H1 (cell line): Measurements from ENCODE around the gene CACNA1C. TPM values are rescaled to one million over a fixed set of nuclear protein-coding genes. Genes with fewer than 3 reads are reported as not detected.

Experiments used
- CTCF ChIA-PET: fragments of 300-600 bp; sonication (Branson Sonifier 250); formaldehyde crosslinking; loops from one replicate; lab custom pipeline; 2021; ENCODE audit not compliant: partially characterized antibody; lab: Charles Lee
- POLR2A ChIA-PET: fragments of 300-600 bp; sonication (Branson Sonifier 250); formaldehyde crosslinking; loops from one replicate; lab custom pipeline; 2021; ENCODE audit warnings: inconsistent platforms; ENCODE audit not compliant: partially characterized antibody; lab: Charles Lee
- DNase-seq, 2 experiments: peaks; one replicate each; pipeline versions ENCODE4 v3.0.0 to v3.0.0-alpha.2; 2010 to 2022; ENCODE audit warnings: low spot score in 2 of 2, low read depth in 1 of 2, mixed read lengths in 1 of 2
- FAIRE-seq: peaks from 2 replicates; lab custom pipeline; 2011; peaks lifted over from hg19 to GRCh38; lab: Jason Lieb, UNC
- H2AFZ ChIP-seq: 2 replicates; pipeline ENCODE4 v1.8.1; 2012; ENCODE audit warnings: low read length, inconsistent platforms
- H2AK5ac ChIP-seq: 2 replicates; pipeline ENCODE4 v1.6.1; 2013; ENCODE audit warnings: low read depth, low read length
- H2BK120ac ChIP-seq: replicated peaks from 2 replicates; pipeline ENCODE3; 2013; ENCODE audit warnings: low read depth, low read length, inconsistent platforms
- H2BK12ac ChIP-seq: 2 replicates; pipeline ENCODE4 v1.6.1; 2013; ENCODE audit warnings: low read depth, low read length
- H2BK15ac ChIP-seq: 2 replicates; pipeline ENCODE4 v1.6.1; 2013; ENCODE audit warnings: low read length
- H2BK20ac ChIP-seq: 2 replicates; pipeline ENCODE4 v1.6.1; 2013; ENCODE audit warnings: low read length
- H2BK5ac ChIP-seq: 2 replicates; pipeline ENCODE4 v1.6.1; 2013; ENCODE audit warnings: low read depth, low read length
- H3K14ac ChIP-seq: 2 replicates; pipeline ENCODE4 v1.6.1; 2013; ENCODE audit warnings: inconsistent platforms; ENCODE audit not compliant: insufficient read length
- H3K18ac ChIP-seq: 2 replicates; pipeline ENCODE4 v1.6.1; 2013; ENCODE audit warnings: low read length; ENCODE audit errors: extremely low read depth
- H3K23ac ChIP-seq: 2 replicates; pipeline ENCODE4 v1.6.1; 2013; ENCODE audit warnings: inconsistent platforms; ENCODE audit not compliant: insufficient read length
- H3K23me2 ChIP-seq: 2 replicates; pipeline ENCODE4 v1.6.1; 2013; ENCODE audit warnings: low read depth, low read length
- H3K27ac ChIP-seq: 2 replicates; pipeline ENCODE4 v1.6.1; 2011; ENCODE audit warnings: low read depth, low read length, inconsistent platforms
- H3K27me3 ChIP-seq, 4 experiments: replicated peaks in 1 of 4; 1 replicate in 1 of 4; 2 replicates in 3 of 4; pipeline versions ENCODE4 v1.6.1 to v1.8.1; 2011 to 2013; ENCODE audit warnings: low read length in 3 of 4, mild to moderate bottlenecking in 3 of 4, inconsistent platforms in 2 of 4, mixed read lengths in 2 of 4, moderate library complexity in 1 of 4; ENCODE audit not compliant: control insufficient read depth in 3 of 4, insufficient read depth in 3 of 4; ENCODE audit errors: extremely low read depth in 1 of 4
- H3K36me3 ChIP-seq, 4 experiments: 2 replicates each; pipeline versions ENCODE4 v1.6.1 to v1.8.1; 2011 to 2013; ENCODE audit warnings: mild to moderate bottlenecking in 4 of 4, low read length in 3 of 4, moderate library complexity in 2 of 4, control low read depth in 1 of 4, inconsistent platforms in 1 of 4; ENCODE audit not compliant: insufficient read depth in 4 of 4, control insufficient read depth in 2 of 4
- H3K4ac ChIP-seq: replicated peaks from 2 replicates; pipeline ENCODE3; 2013; ENCODE audit warnings: low read length, low read depth, mixed read lengths, inconsistent platforms; ENCODE audit not compliant: insufficient read length
- H3K4me1 ChIP-seq, 4 experiments: replicated peaks in 1 of 4; 1 replicate in 1 of 4; 2 replicates in 3 of 4; pipeline versions ENCODE4 v1.6.1 to v1.8.1; 2011 to 2013; ENCODE audit warnings: low read length in 3 of 4, inconsistent platforms in 2 of 4, mixed read lengths in 1 of 4; ENCODE audit not compliant: insufficient read depth in 4 of 4, control insufficient read depth in 3 of 4
- H3K4me2 ChIP-seq, 2 experiments: 2 replicates each; pipeline versions ENCODE4 v1.6.1 to v1.8.1; 2011 to 2013; ENCODE audit warnings: low read depth in 2 of 2, low read length in 2 of 2, control low read depth in 1 of 2, inconsistent platforms in 1 of 2, mild to moderate bottlenecking in 1 of 2; ENCODE audit not compliant: insufficient read depth in 1 of 2
- H3K4me3 ChIP-seq, 4 experiments: fragments of 200-600, 300-600 bp in 1 of 4; sonication (generic), shearing (Covaris generic), sonication (Bioruptor Twin) in 1 of 4; 2 replicates each; pipeline versions ENCODE4 v1.5.1 to v1.8.1; 2011 to 2016; ENCODE audit warnings: low read length in 4 of 4, low read depth in 3 of 4, control low read depth in 2 of 4, inconsistent platforms in 2 of 4, mild to moderate bottlenecking in 2 of 4, mixed read lengths in 1 of 4, moderate library complexity in 1 of 4; ENCODE audit not compliant: insufficient read depth in 2 of 4; ENCODE audit errors: extremely low read depth in 1 of 4
- H3K56ac ChIP-seq: replicated peaks from 2 replicates; pipeline ENCODE3; 2013; ENCODE audit warnings: low read depth, mild to moderate bottlenecking, mixed read lengths, low read length, inconsistent platforms; ENCODE audit not compliant: insufficient read length
- H3K79me1 ChIP-seq: 2 replicates; pipeline ENCODE4 v1.6.1; 2013; ENCODE audit warnings: low read depth, low read length, control low read depth
- H3K79me2 ChIP-seq, 2 experiments: 2 replicates each; pipeline versions ENCODE4 v1.6.1 to v1.8.1; 2012 to 2013; ENCODE audit warnings: low read length in 2 of 2, mild to moderate bottlenecking in 2 of 2, inconsistent platforms in 1 of 2; ENCODE audit not compliant: insufficient read depth in 2 of 2, control insufficient read depth in 1 of 2
- H3K9ac ChIP-seq, 4 experiments: replicated peaks in 1 of 4; 1 replicate in 1 of 4; 2 replicates in 3 of 4; pipeline versions ENCODE4 v1.6.1 to v1.8.1; 2011 to 2013; ENCODE audit warnings: low read depth in 3 of 4, low read length in 3 of 4, control low read depth in 2 of 4, mild to moderate bottlenecking in 2 of 4, moderate library complexity in 2 of 4, inconsistent platforms in 1 of 4; ENCODE audit errors: extremely low read depth in 1 of 4
- H3K9me3 ChIP-seq, 2 experiments: 2 replicates each; pipeline versions ENCODE4 v1.6.1 to v1.8.1; 2012 to 2013; ENCODE audit warnings: mild to moderate bottlenecking in 2 of 2, moderate library complexity in 2 of 2, control low read depth in 1 of 2, inconsistent platforms in 1 of 2, low read depth in 1 of 2, low read length in 1 of 2, mixed read lengths in 1 of 2; ENCODE audit not compliant: insufficient read depth in 2 of 2
- H4K20me1 ChIP-seq, 2 experiments: replicated peaks in 1 of 2; 2 replicates each; pipeline versions ENCODE3 to v1.8.1; 2011 to 2013; ENCODE audit warnings: inconsistent platforms in 2 of 2, low read length in 2 of 2, mild to moderate bottlenecking in 1 of 2; ENCODE audit not compliant: insufficient read depth in 2 of 2, control insufficient read depth in 1 of 2
- H4K5ac ChIP-seq: 2 replicates; pipeline ENCODE4 v1.6.1; 2013; ENCODE audit warnings: low read length, low read depth, mixed read lengths, inconsistent platforms; ENCODE audit not compliant: insufficient read length
- H4K8ac ChIP-seq: 2 replicates; pipeline ENCODE4 v1.8.0; 2013; ENCODE audit warnings: mild to moderate bottlenecking, moderate library complexity, low read length, inconsistent platforms; ENCODE audit not compliant: insufficient read depth; ENCODE audit errors: extremely low read depth
- H4K91ac ChIP-seq: replicated peaks from 2 replicates; pipeline ENCODE3; 2013; ENCODE audit warnings: low read length, mixed read lengths, inconsistent platforms; ENCODE audit not compliant: insufficient read length
- CEBPB ChIP-seq: IDR thresholded peaks from 2 replicates; pipeline ENCODE4 v1.6.1; 2012; ENCODE audit warnings: low read depth, low read length
- CTBP2 ChIP-seq: IDR thresholded peaks from 2 replicates; pipeline ENCODE4 v1.7.0; 2011; ENCODE audit warnings: borderline replicate concordance, mild to moderate bottlenecking, moderate library complexity, mixed read lengths, low read length; ENCODE audit not compliant: insufficient read depth, insufficient read length
- HDAC2 ChIP-seq, 2 experiments: fragments of 300-600 bp in 1 of 2; sonication (generic) in 1 of 2; IDR thresholded peaks; 2 replicates each; pipeline ENCODE4 v1.6.1; 2011 to 2012; ENCODE audit warnings: low read depth in 2 of 2, low read length in 2 of 2, mild to moderate bottlenecking in 2 of 2, moderate library complexity in 2 of 2, borderline replicate concordance in 1 of 2, inconsistent platforms in 1 of 2
- RAD21 ChIP-seq, 2 experiments: IDR thresholded peaks in 1 of 2; conservative IDR thresholded peaks in 1 of 2; 2 replicates each; pipeline ENCODE4 v1.6.1; 2011; ENCODE audit warnings: low read depth in 2 of 2, low read length in 2 of 2, improper control_type of control experiment in 1 of 2, inconsistent platforms in 1 of 2, mild to moderate bottlenecking in 1 of 2, moderate library complexity in 1 of 2
- SAP30 ChIP-seq: fragments of 300-600 bp; sonication (generic); IDR thresholded peaks from 2 replicates; pipeline ENCODE4 v1.7.1; 2012; ENCODE audit warnings: low read length, moderate library complexity, mild to moderate bottlenecking, inconsistent platforms; ENCODE audit not compliant: insufficient read depth, insufficient replicate concordance
- WGBS, 2 experiments: shearing (Covaris generic) in 1 of 2; methylation state at CpG; one replicate each; pipeline versions ENCODE4 v1.1.6 to v1.1.7; 2013 to 2015; ENCODE audit warnings: low lambda C conversion rate in 2 of 2, mixed read lengths in 2 of 2, inconsistent platforms in 1 of 2, low coverage in 1 of 2, missing lambda C conversion rate in 1 of 2; ENCODE audit not compliant: insufficient replicate concordance in 2 of 2, insufficient coverage in 1 of 2, insufficient read length in 1 of 2; ENCODE audit errors: extremely low coverage in 1 of 2, missing lambda C conversion rate in 1 of 2; 5-methylcytosine and 5-hydroxymethylcytosine counted together
- polyA plus RNA-seq, 7 experiments: library from polyadenylated mRNA; depleted of rRNA in 3 of 7; stranded (reverse) in 5 of 7; unstranded in 2 of 7; fragments of >200 nt in 5 of 7; fragments of 200-250 nt in 2 of 7; gene quantifications; 1 replicate in 5 of 7; 2 replicates in 1 of 7; 4 replicates in 1 of 7; pipeline versions ENCODE4 v1.2.1 to v1.2.3, GENCODE V29; 2011 to 2013; ENCODE audit warnings: missing spikeins in 2 of 7, mixed read lengths in 2 of 7
- total RNA-seq: library from RNA; stranded (reverse); fragmentation: NEBNext Ultra II Directional; extraction: Animal tissue kit (Norgen Biotek cat#: 25700); gene quantifications from 2 replicates; pipeline ENCODE4 v1.2.1, GENCODE V29; 2021
- TF ChIP-seq, protein P1 (sequence below): IDR thresholded peaks from 2 replicates; pipeline ENCODE4 v1.6.1; 2012; ENCODE audit warnings: inconsistent platforms

The CACNA1C gene
- total and polyA plus RNA-seq, 2 of the 8 experiments (the other 6 are each of a cell fraction or from before 2014, with no cell fraction given), result 1.3 TPM

DNA sequence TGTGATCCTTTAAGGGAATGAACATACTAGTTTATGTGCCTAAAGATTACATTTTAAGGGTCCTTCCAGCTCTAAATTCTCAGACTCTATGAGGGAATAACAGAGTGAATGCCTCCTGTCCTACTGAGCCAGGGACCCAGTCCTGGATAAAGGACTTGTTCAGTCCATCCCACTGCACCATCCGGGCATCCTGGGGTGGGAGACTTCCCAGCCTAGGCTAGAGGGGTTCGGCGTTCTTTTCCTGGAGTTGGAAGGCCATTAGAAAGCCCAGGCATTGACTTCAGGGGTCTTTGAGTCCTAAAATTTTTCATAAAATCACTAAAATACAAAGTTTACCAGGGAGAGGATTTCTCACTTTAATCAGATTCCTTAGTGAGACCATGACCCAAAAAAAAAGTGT is 614.1 kb downstream of the CACNA1C start:
- no peak overlapping the region for H3K14ac ChIP-seq
- no peak for FAIRE-seq
- no peak for DNase-seq
- no peak overlapping the region for H2BK120ac ChIP-seq
- no peak overlapping the region for H3K9ac ChIP-seq
- no peak overlapping the region for H2BK12ac ChIP-seq
- H3K23me2 ChIP-seq, result no peaks in the 10 kb centered on the region
- TF ChIP-seq, protein P1, sequence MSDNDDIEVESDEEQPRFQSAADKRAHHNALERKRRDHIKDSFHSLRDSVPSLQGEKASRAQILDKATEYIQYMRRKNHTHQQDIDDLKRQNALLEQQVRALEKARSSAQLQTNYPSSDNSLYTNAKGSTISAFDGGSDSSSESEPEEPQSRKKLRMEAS, result no peak
- no peak for TF ChIP-seq SAP30
- no peak for TF ChIP-seq HDAC2 (IDR thresholded peaks at IDR 0.05; ENCODE audit: borderline replicate concordance in 1 of 2, low read depth in 2 of 2, low read length in 2 of 2)
- TF ChIP-seq RAD21 (IDR thresholded peaks at IDR 0.05 in 1 of 2, conservative IDR thresholded peaks at IDR 0.05 in 1 of 2; ENCODE audit: low read depth in 2 of 2, low read length in 2 of 2), result no peak
- no peak for TF ChIP-seq CEBPB
- no peak for TF ChIP-seq CTBP2
- no peak overlapping the region for H4K8ac ChIP-seq
- no peaks in the 10 kb centered on the region for H3K4me1 ChIP-seq
- no peaks in the 10 kb centered on the region for H3K79me2 ChIP-seq
- no peaks in the 10 kb centered on the region for H3K9me3 ChIP-seq
- no peak overlapping the region for H3K23ac ChIP-seq
- no peak overlapping the region for H4K91ac ChIP-seq
- H3K4me3 ChIP-seq, result no peak overlapping the region
- no peak overlapping the region for H4K5ac ChIP-seq
- H3K27ac ChIP-seq, result no peak overlapping the region
- H3K27me3 ChIP-seq, result no peaks in the 10 kb centered on the region
- no peak overlapping the region for H3K56ac ChIP-seq
- no peaks in the 10 kb centered on the region for H3K36me3 ChIP-seq
- no peak overlapping the region for H2AK5ac ChIP-seq
- 85% methylated on average over 3 of the region's 3 CpGs; no CpG with 5 or more reads in 1 of the 2 experiments for WGBS, 2 experiments
- no peak overlapping the region for H3K4me2 ChIP-seq
- no peak overlapping the region for H2BK5ac ChIP-seq
- no peak overlapping the region for H3K18ac ChIP-seq
- H2BK20ac ChIP-seq, result no peak overlapping the region
- ChIA-PET POLR2A (interaction anchor here (0.6 kb wide), 2 partner anchors 524 to 1034 kb away, joined by 3 read pairs; no protein-coding TSS in a partner anchor), CTCF (interaction anchor here (1.5 to 3.0 kb wide), 3 partner anchors 12 to 15 kb away, joined by 3 to 11 read pairs (median 11); no protein-coding TSS in a partner anchor)
- H3K79me1 ChIP-seq, result no peaks in the 10 kb centered on the region
- no peak overlapping the region for H2BK15ac ChIP-seq
- no peak overlapping the region for H2AFZ ChIP-seq
- H3K4ac ChIP-seq, result no peak overlapping the region
- no peaks in the 10 kb centered on the region for H4K20me1 ChIP-seq
